SKM-1 treated with dmso at 0.1 percent for 144 hours (cell line): ENCODE measurements around the gene ZNF598.

Experiments
- DNase-seq: peaks from one replicate; lab custom pipeline; 2025; ENCODE audit not compliant: unreplicated experiment; lab: John Stamatoyannopoulos, UW

Gene ZNF598

DNA sequence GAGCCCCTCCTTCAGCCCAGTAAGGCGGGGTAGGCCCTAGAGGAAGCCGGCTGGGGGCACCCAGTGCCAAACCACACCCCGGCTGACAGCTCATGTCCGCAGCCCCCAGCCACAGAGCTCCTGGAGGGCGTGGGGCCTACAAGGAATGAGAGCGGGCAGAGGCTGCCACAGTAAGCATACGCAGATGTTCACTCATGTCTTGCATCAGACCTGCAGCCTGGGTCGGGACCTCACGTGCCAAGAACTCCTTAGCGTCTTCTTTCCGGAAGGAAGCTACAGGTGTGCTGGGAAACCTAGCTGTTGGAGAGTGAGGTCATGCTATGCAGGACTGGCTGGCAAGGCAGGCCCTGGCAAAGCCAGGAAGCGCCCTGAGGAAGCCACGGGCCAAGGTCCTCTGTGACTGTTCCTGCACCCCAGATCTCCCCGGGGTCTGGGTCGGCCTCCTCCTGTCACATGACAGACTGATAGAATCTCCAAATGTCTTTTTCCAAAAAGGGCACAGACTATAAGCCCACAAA is 1.6 kb downstream of the ZNF598 start:
- DNase-seq: no peak

GRCh38 chr16:2007081-2007836 is 2.4 kb downstream of the ZNF598 start:
- no peak for DNase-seq

GRCh38 chr16:2006317-2006716 is 3.3 kb downstream of the ZNF598 start:
- DNase-seq: no peak

DNA sequence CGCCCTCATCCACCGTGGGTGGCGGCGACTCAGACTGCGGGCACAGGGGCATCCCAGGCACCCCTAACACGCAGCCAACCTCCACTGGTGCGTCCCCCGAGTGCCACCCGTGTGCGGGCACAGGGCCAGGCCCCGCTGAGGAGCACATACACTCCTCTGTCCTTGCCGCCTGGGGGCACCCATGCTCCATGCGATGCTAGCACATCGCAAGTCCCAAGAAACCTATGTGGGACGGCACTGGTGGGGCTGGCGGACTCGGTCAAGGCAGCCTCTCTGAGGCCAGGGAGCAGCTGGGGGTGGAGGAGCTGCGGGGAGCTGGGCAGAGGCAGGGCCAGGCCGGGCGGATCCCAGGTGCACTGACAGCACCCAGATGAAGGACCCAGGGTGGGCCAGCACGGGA is 4.0 kb downstream of the ZNF598 start:
- DNase-seq: no peak

GRCh38 chr16:2004795-2005517 is 4.7 kb downstream of the ZNF598 start:
- no peak for DNase-seq

GRCh38 chr16:2003827-2004641 is 5.6 kb downstream of the ZNF598 start:
- peak; percentile 83 for DNase-seq

- no peak for DNase-seq
Measured at GRCh38 chr16:2003231-2003826, 6.3 kb downstream of the ZNF598 start.

GRCh38 chr16:2002406-2003230 is 7.0 kb downstream of the ZNF598 start:
- DNase-seq: no peak

DNA sequence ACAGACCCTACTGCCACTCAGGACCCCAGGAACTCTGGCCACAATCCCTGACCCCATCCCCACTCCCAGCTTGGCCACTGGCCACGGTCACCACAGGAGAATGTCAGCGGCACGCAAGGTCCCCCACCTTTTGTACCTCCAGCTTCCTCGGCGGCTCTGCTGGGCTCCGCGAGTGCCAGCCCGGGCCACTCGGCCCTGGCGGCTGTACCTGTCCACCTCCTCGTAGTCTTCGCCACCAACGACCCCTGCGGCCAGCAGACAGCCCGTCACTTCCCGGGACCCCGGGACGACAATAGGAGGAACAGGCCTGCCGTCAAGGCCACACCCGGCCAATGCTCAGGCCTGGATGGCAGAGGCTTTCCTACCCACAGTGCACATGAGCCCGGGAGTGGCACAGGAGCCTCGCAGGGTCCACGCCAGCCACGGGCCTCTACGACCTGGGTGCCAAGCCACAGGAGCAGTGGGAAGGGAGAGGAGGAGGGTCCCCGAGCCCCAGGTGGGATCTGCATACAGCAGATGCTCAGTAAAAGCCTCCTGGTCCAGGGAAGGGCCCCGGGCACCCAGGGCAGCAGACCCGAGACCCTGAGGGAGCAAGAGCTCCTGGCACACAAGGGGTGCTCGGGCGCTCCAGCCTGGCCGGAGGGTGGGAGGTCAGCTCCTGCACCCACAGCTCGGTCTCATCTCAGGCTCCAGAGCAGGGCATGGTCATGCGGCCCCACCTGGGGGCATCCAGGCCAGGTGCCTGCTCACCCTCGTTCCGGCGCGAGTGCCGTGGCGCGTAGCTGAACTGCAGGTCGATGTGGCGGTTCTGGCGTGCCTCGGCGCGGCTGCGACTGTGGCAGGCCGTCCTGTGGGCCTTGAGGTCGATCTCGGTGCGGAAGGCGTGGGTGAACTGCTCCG is 7.9 kb downstream of the ZNF598 start:
- DNase-seq: no peak

GRCh38 chr16:2001035-2001434 is 8.6 kb downstream of the ZNF598 start:
- DNase-seq: no peak

DNA sequence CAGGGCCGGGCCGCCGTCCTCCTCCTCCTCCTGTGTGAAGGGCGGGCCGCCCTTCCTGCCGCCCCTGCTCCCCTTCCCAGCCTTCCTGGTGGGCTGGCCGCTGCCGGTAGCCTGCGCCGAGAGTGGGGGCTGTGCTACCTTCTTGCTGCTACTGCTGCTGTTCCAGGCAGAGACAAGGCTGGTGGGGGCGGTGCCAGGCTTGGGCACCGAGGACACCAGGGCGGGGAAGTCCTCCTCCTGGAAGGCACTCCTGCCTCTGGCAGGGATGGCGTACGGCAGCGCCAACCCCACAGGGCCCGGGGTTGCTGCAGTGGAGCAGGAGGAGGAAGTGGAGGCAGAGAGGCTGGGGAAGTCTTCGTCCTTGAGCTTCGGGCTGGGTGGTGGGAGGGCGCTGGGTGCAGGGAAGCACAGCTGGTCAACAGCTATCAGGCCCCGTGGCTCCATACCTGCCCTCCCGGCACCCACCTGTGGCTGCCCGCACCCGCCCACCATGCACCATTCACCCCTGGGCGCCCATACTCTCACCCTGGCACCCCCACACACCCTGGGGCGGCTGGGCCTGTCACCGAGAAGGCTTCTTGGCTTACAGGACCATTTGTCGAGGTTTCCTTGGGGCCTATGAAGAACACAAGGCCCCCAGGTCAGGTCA is 9.6 kb downstream of the ZNF598 start:
- DNase-seq: no peak

DNA sequence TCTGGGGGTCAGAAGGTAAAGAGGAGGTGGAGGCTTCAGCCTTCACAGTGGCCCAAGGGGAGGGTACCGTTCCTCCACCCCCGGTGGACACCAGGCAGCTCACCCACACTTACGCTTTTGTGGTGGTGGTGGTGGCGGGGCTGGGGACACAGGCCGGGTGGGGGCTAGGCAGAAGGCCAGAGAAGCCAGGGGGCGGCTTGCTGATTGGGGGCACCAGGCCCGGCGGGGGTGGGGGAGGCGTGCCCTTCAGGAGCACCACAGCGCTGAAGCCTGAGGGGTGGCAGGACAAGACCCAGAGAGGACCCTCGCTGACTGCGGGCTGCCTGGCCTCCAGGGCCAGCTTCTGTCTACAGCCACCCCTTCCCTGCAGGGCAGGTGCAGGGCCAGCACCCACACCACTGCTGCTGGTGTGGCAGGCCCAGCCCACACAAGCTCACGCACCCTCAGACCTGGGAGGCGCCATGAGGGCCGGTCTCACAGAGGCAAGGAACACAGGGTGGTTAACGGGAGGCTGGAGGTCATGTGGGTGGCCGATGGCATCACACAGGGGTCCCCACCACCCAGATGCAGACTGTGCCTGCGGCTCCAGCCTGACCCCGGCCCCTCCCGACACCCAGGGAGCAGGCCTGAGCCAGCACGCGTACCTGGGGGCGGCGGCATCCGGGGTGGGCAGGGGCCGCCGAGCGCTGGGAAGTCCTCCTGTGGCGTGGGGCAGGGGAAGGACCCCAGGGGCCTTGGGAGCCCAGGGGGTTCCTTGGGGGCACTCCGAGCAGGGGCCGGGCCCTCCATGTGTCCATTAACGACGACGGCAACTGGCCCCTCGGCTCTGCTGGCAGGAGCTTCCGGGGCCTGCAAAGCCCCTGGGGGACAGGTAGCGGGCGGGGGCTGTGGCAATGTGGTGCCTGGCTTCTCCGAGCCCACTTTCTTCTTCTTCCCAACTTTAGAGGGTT is 10.5 kb downstream of the ZNF598 start:
- DNase-seq: no peak

DNA sequence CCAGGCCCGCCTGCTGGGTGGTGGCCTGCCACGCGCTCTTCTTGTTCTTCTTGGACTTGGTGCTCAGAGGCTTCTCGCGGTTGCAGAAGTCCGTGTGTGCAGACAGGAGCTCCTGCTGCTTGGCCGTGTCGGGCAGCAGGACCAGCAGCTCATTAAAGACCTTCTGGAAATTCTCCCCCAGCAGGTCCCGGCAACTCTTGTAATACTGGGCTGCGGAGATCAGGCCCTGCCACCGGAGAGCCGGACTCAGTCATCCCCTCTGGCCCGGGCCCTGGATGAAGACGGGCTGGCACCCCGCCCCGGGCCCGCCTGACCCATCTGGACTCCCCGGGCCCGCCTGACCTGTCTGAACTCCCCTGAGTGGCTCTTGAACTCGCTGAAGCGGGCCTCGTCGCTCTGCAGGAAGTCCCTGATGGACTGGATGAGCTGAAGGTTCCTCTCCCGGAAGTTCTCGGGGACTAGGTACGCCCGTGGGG is 11.2 kb downstream of the ZNF598 start:
- DNase-seq: no peak

DNA sequence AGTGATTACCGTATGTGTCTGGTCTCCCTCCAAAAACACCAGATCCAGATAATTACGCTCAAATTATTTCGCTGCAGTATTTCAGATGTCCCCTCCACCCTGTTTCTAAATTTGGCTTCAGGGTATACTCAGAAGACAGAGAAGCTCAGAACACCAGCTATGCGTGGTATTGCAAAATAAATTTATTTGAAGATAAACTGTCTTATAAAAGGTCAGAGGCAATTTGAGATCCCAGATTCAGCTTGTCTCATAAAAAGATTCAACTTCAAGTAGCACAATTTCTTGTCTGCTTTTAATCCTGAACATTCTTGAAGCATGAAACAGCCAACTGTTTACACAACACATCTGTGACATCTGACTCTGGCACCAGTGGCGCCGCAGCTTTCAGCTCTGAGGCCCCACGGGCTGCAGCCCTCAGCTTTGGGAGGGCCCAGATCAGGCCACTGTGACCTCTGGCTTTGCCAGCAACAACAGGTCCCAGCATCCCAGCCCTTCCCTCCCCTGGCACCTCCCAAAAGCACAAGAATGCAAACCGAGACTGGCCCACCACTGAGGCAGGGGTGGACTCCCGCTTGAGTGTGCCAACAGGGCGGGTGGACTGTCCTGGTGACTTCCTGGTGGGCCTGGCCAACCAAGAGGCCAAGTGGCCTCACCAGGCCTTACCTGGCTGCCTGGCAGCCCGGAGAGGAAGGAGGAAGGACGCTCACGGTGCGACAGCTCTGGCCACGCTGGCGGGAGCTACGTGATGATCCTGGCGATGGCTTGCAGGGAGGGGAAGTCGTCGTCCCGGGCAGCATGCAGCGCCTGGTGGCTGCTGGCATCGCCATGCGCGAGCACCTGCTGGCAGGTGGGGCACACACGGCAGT is 11.9 kb downstream of the ZNF598 start:
- DNase-seq: no peak

GRCh38 chr16:1993731-1994131 is 15.9 kb downstream of the ZNF598 start:
- no peak for DNase-seq

DNA sequence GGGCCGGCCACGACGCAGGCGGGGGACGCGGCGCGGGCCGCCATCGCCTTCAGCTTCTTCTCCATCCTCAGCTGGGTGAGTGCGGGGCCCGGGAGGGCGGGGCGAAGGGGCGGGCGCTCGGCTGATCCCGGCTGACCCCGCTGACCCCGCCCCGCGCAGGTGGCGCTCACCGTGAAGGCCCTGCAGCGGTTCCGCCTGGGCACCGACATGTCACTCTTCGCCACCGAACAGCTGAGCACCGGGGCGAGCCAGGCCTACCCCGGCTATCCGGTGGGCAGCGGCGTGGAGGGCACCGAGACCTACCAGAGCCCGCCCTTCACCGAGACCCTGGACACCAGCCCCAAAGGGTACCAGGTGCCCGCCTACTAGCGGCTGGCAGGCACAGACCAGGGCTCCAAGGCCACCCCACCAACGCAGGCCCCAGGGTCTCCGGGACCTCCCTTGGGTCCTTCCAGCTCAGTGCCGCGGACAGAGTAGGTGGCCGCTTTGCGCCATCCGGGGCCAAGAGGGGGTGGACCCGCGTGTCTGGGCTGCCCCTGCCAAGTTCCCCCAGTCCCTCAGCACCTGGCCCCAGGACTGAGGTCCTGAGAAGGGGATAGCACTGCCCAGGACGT is 16.8 kb downstream of the ZNF598 start:
- no peak for DNase-seq
